Measurements from ENCODE around the gene EZR. TPM values are rescaled to one million over a fixed set of nuclear protein-coding genes. Genes with fewer than 3 reads are reported as not detected.

Gene EZR
- total and polyA plus RNA-seq, 10 of the 15 experiments (the other 5 are each of a cell fraction or from before 2014, with no cell fraction given), result 79.1 to 282 (median 161) TPM

- H3K4me3 ChIP-seq, result no peak overlapping the region
- no peaks in the 10 kb centered on the region for H3K27me3 ChIP-seq (replicated peaks in 1 of 2; ENCODE audit: control insufficient read depth in 2 of 2, insufficient read depth in 2 of 2, low read length in 1 of 2)
- intact Hi-C loops (cut with micrococcal nuclease; ENCODE audit: unreplicated experiment) (no loop called here), in situ Hi-C loops (cut with MboI) (no loop called here)
- SMC1A ChIA-PET (ENCODE audit: uncharacterized antibody, unreplicated experiment), result interaction anchor here (0.5 to 4.2 kb wide), 7 partner anchors 9 to 171 kb away, joined by 3 to 26 read pairs (median 3); no protein-coding TSS in a partner anchor
- no peak for FAIRE-seq
- POLR2A ChIA-PET, result interaction anchor here (0.7 to 2.0 kb wide), 3 partner anchors 9 to 68 kb away, joined by 3 to 10 read pairs (median 4); no protein-coding TSS in a partner anchor
- no peak overlapping the region for H3K27ac ChIP-seq (ENCODE audit: control insufficient read depth, insufficient read depth)
- H3K4me1 ChIP-seq (ENCODE audit: control insufficient read depth, insufficient read depth, low read length), result peaks cover 64% of the 10 kb centered on the region
- H3K4me2 ChIP-seq (ENCODE audit: control insufficient read depth, insufficient read depth), result no peak overlapping the region
- H3K36me3 ChIP-seq (ENCODE audit: control insufficient read depth in 2 of 2, insufficient read depth in 2 of 2, low read length in 1 of 2), result peaks cover 1 to 13% of the 10 kb centered on the region in 2 experiments; a peak in 3 of 4 replicates
- RAD21 ChIA-PET (ENCODE audit: unreplicated experiment), result interaction anchor here (0.6 to 1.3 kb wide), 4 partner anchors 9 to 169 kb away, joined by 3 to 5 read pairs (median 3); no protein-coding TSS in a partner anchor
- H3K79me2 ChIP-seq (ENCODE audit: control insufficient read depth, insufficient read depth, low read length), result peaks cover 93% of the 10 kb centered on the region
- no peak overlapping the region for H3K9ac ChIP-seq (ENCODE audit: control insufficient read depth, insufficient read depth, low read length)
- DNase-seq (ENCODE audit: low read depth, low spot score), result no peak
- 75% methylated on average over 7 of the region's 7 CpGs for WGBS (ENCODE audit: insufficient coverage, insufficient replicate concordance, low lambda C conversion rate, missing lambda C conversion rate)
- ATAC-seq, result no peak
- CTCF ChIA-PET, result interaction anchor here (1.2 to 11.4 kb wide), 5 partner anchors 9 to 171 kb away, joined by 3 to 127 read pairs (median 7); no protein-coding TSS in a partner anchor
- no peak for TF ChIP-seq HDAC2 (IDR thresholded peaks at IDR 0.05)
- peak; percentile 25; the same call in 1 of the 2 replicates for TF ChIP-seq POLR2AphosphoS5 (IDR thresholded peaks at IDR 0.05; ENCODE audit: low read length)
- no peak for TF ChIP-seq EZH2 (IDR thresholded peaks at IDR 0.05; ENCODE audit: borderline replicate concordance, control insufficient read depth, low read depth, low read length)
- TF ChIP-seq POLR2A (IDR thresholded peaks at IDR 0.05; ENCODE audit: low read depth, low read length), result 0 out of 2 replicates have a peak, but pooled peaks have one; percentile 37
- BruUV-seq (replicated peaks), result no TSS peak
- H3K9me3 ChIP-seq (replicated peaks; ENCODE audit: control insufficient read depth, insufficient read depth, low read length), result no peaks in the 10 kb centered on the region
- peaks cover 8% of the 10 kb centered on the region; the same call in 1 of the 2 replicates for H4K20me1 ChIP-seq (ENCODE audit: control insufficient read depth, insufficient read depth)
- H2AFZ ChIP-seq (ENCODE audit: control insufficient read depth, low read depth, low read length), result no peak overlapping the region
Observed at GRCh38 chr6:158801655-158802294, 17.4 kb downstream of the EZR start.
